GM19240 (cell line): Measurements from ENCODE around the gene ATP9A.

Source experiments
- DNase-seq: peaks from one replicate; pipeline ENCODE4 v3.0.0; 2011; ENCODE audit warnings: low spot score; ENCODE audit not compliant: insufficient read length

The ATP9A gene

GRCh38 chr20:51554538-51555165 lies 213.5 kb downstream of the ATP9A start:
- no peak for DNase-seq

GRCh38 chr20:51553897-51554486 lies 214.2 kb downstream of the ATP9A start:
- no peak for DNase-seq

GRCh38 chr20:51551186-51551585 lies 217.0 kb downstream of the ATP9A start:
- no peak for DNase-seq

- no peak for DNase-seq
These were observed 218.7 kb downstream of the ATP9A start for GRCh38 chr20:51549474-51549873.

GRCh38 chr20:51547951-51548350 lies 220.2 kb downstream of the ATP9A start:
- DNase-seq: no peak
